Measurements from ENCODE around the gene WIF1.

GRCh38 chr12:65022421-65022820, 98.7 kb downstream of the WIF1 start:
- no peak for TF ChIP-seq CTCF (IDR thresholded peaks at IDR 0.05)
- TF ChIP-seq POLR2A (IDR thresholded peaks at IDR 0.05), result no peak

Measured in uterus (tissue), 2 donors.